Mesodermal cell (in vitro differentiated cells): ENCODE results near the gene DKK1.
"Not testable (repeated sequence)": the region's sequence is repeated elsewhere in the genome, so short reads cannot be mapped to it uniquely, and the experiment has no call there.

Experiments used
- H3K27ac ChIP-seq: 2 replicates; pipeline ENCODE4 v1.7.0; 2013; ENCODE audit warnings: mild to moderate bottlenecking, low read depth, low read length, moderate library complexity; ENCODE audit not compliant: severe bottlenecking
- H3K36me3 ChIP-seq: 2 replicates; pipeline ENCODE4 v1.7.1; 2013; ENCODE audit warnings: mild to moderate bottlenecking, low read length, moderate library complexity; ENCODE audit not compliant: control insufficient read depth, insufficient read depth
- H3K4me1 ChIP-seq: one replicate; pipeline ENCODE4 v1.7.1; 2013; ENCODE audit warnings: mild to moderate bottlenecking, low read length; ENCODE audit not compliant: insufficient read depth, control insufficient read depth, poor library complexity, severe bottlenecking
- H3K4me3 ChIP-seq: 2 replicates; pipeline ENCODE4 v1.7.0; 2013; ENCODE audit warnings: low read length, control low read depth, mild to moderate bottlenecking; ENCODE audit not compliant: insufficient read depth, poor library complexity, severe bottlenecking; ENCODE audit errors: extremely low read depth
- H3K9me3 ChIP-seq: 2 replicates; pipeline ENCODE4 v1.7.1; 2013; ENCODE audit warnings: mild to moderate bottlenecking, low read length, moderate library complexity; ENCODE audit not compliant: control insufficient read depth
- WGBS, 2 experiments: methylation state at CpG; one replicate each; pipeline ENCODE4 v1.1.5; 2013; ENCODE audit warnings: missing lambda C conversion rate in 2 of 2; ENCODE audit not compliant: insufficient coverage in 2 of 2; 5-methylcytosine and 5-hydroxymethylcytosine counted together

Gene DKK1

DNA sequence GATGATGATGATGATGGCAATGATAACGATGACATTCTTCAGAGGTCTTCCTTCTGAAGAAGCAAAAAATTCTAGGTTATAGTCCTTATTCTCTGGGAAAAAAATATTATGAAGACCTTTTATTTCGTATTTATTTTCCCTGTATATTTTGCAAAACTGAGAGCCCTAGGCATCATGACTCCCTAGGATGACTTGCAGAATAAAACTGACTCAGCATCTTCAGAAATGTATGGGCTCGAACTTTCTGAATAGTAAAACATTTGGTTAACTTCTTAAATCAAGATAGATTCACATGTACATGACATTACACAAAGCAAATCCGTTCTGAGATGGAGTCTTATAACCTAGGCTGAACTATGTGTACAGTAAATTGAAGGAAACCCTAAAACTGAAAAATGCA lies 29.4 kb downstream of the DKK1 start:
- Histone ChIP-seq H3K9me3 (peaks cover 11% of the 10 kb centered on the region), H3K36me3 (no peaks in the 10 kb centered on the region), H3K27ac (no peak overlapping the region), H3K4me1 (no peaks in the 10 kb centered on the region), H3K4me3 (no peak overlapping the region)
- WGBS, 2 experiments = 100% methylated on average over 1 of the region's 4 CpGs; no CpG with 5 or more reads in 1 of the 2 experiments

DNA sequence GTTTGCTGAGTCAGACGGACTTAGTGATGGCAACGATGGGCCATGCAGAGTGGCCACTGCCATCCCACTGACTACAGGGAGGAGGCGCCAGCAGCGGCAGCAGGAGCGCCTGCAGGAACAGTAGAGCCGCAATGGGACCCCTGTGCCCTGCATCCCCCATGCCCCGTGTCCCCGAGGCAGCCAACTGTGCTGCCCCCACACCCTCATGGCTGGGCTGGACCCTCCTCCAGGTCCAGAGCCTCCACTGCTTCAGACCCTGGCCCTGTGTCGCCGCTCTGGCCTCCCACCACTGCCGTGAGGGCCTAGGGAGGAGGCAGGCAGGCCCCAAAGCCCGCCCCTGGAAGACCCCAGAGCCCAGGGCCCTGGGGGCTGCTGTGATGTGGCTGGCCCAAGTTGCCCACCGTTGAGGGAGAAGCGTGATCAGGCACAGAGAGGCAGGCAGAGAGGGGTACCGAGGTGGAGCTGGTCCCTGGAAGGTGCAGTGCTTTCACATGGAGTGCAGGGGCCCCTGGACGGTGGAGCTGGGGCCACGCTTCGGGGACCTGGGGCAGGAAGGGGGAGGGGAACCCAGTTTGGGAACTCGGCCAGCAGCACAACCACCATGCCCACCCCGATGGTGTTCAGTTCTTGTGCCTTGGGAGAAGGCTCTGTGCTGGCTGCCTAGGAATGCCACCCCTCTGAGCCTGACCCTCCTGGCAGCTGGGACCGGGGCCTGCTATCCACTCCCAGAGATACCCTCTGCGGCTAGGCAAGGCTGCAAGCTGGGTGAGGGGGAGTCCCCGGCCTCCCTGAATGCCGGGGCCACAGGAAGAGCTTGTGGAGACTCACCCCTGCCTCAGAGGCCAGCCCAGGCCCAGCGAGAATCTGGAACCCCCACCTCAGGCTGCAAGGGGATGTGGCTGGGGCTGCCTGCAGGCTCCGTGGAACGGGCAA lies 32.6 kb downstream of the DKK1 start:
- 84 to 88% methylated on average over 10 to 23 of the region's 27 CpGs for whole genome bisulfite sequencing, 2 experiments
- no peak overlapping the region for H3K27ac ChIP-seq
- no peak overlapping the region for H3K4me3 ChIP-seq
- H3K36me3 ChIP-seq = no peaks in the 10 kb centered on the region
- peaks cover 12% of the 10 kb centered on the region for H3K9me3 ChIP-seq
- H3K4me1 ChIP-seq = no peaks in the 10 kb centered on the region

DNA sequence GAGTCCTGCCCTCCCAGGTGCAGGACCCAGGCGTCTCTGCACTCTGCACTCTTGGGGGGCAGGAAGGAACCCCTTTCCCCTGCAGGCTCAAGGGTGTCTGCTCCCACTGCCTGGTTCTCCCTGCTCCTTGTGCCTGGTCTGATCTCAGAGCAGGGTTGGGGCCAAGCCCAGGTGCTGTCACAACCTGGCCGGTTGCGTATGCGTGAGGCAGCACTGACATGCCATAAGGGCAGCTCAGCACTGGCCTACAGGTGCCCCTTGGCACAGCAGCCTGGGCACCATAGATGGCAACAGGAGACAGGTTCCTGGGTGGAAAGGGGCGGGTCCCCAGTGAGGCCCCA lies 33.2 kb downstream of the DKK1 start:
- H3K4me1 ChIP-seq = no peaks in the 10 kb centered on the region
- 87 to 90% methylated on average over 5 of the region's 5 CpGs for WGBS, 2 experiments
- H3K4me3 ChIP-seq = no peak overlapping the region
- no peaks in the 10 kb centered on the region for H3K36me3 ChIP-seq
- no peak overlapping the region for H3K27ac ChIP-seq
- peaks cover 12% of the 10 kb centered on the region for H3K9me3 ChIP-seq

DNA sequence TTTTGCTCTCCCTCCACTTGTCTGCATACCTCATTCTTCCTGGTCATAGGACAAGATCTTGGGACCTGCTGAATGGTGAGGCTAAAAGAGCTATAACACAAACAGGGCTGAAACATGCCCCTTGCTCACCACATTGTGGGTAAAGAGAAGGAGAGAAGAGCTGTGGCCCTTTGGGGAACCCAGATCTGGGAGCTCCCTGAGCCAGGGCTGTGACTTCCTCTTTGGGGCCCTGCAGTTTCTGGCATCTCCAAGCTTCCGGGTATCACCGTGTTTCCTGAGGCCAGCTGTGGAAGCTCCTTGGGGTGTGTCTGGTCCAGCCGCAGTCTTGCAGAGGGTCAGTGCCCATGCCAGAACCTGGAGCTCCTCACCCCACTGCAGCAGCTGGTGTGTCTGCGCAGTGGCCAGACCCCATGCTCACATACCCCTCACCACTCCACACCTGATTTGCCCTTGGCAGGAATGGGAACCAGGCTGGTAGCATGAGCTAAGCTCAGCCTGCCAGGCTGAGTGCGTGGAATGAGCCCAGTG lies 34.0 kb downstream of the DKK1 start:
- WGBS, 2 experiments = 92 to 96% methylated on average over 5 of the region's 5 CpGs

DNA sequence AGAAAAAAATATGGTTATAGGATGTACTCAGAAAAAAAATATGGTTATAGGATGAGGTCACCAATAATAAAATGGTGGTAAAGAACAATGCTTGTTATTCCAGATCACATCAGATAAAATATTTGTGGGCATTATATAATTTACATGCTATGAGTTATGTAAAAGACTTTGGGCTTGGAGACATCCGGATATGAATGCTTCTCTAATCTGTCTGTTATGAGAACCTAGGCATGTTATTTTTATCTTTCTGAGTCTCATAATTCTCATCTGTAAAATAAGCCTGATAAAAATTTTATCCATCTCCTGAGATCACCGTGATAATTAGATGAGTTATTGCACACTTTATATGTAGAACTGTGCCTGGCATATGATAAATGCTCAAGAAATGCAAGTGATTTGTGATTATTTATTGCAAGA lies 37.8 kb downstream of the DKK1 start:
- Histone ChIP-seq H3K9me3 (peaks cover 12% of the 10 kb centered on the region), H3K4me3 (no peak overlapping the region), H3K36me3 (no peaks in the 10 kb centered on the region), H3K4me1 (peaks cover 7% of the 10 kb centered on the region), H3K27ac (no peak overlapping the region)
- WGBS, 2 experiments = 71% methylated on average over 1 of the region's 2 CpGs; no CpG with 5 or more reads in 1 of the 2 experiments

More for the DNA sequence above, 34.0 kb downstream of the DKK1 start:
- Histone ChIP-seq H3K36me3 (no peaks in the 10 kb centered on the region), H3K4me1 (no peaks in the 10 kb centered on the region), H3K27ac (no peak overlapping the region), H3K9me3 (peaks cover 12% of the 10 kb centered on the region), H3K4me3 (no peak overlapping the region)

DNA sequence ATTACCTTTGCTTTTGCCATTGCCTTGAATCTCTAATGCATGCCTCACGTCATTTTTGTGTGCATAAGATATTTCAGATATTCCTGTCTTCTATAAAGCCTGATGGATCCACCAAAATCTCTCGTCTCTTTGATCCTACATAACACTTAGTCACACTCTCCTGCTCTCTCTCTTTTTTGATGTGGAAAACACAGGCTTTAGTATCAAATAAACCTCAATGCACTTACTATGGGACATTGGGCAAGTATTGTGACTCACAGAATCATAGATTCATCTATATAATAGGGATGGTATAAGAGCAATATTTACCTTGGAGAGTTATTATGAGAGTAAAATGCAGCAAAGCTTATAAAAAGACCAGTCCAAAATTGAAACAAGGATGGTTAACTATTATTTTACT lies 39.1 kb downstream of the DKK1 start:
- WGBS, 2 experiments = 83 to 89% methylated on average over 2 of the region's 2 CpGs

DNA sequence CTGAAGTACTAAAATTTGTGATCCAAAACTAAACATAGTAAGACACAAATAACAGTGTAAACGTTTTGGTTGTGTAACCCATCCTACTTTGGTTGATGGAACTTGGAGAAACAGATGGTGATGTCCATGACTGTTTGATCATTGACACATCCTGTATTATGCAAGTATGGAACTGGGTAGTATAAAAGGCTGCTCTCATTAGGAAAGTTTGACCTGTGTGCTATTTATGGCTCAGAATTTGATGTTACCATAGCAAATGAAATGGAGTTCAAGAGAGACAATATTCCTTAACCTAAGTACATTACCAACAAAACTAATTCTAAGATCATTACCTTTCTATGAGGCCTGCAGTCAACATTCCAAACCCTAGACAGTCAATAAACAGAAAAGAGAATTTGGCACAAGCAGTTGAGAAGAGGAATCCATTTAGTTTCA lies 39.9 kb downstream of the DKK1 start:
- Histone ChIP-seq H3K36me3 (no peaks in the 10 kb centered on the region), H3K4me1 (peaks cover 7% of the 10 kb centered on the region), H3K9me3 (no peaks in the 10 kb centered on the region), H3K27ac (no peak overlapping the region), H3K4me3 (no peak overlapping the region)
- WGBS, 2 experiments = 67% methylated on average over 1 of the region's 1 CpG; no CpG with 5 or more reads in 1 of the 2 experiments

More for the DNA sequence above, 39.1 kb downstream of the DKK1 start:
- H3K4me1 ChIP-seq = peaks cover 7% of the 10 kb centered on the region
- H3K9me3 ChIP-seq = peaks cover 3% of the 10 kb centered on the region
- H3K27ac ChIP-seq = no peak overlapping the region
- H3K36me3 ChIP-seq = no peaks in the 10 kb centered on the region
- H3K4me3 ChIP-seq = no peak overlapping the region

DNA sequence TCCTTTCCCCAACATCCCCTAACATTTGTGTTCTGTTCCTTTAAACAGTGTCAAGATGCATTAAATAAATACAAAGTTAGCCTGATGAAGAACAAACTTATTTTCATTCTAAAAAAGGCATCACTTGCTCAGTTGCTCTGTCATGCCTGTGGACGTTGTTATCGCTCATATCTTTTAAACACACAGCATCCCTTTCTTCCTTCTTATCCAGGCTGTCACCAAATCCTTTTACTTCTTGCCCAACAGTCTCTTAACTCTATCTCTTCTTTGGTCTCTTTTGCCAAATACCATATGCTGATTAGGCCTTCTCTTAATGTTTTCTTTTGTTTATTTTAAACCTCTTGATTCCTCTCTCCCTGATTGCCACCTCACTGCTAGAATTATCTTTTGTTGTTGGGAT lies 43.9 kb downstream of the DKK1 start:
- no peaks in the 10 kb centered on the region for H3K9me3 ChIP-seq
- H3K4me1 ChIP-seq = peaks cover 7% of the 10 kb centered on the region
- H3K27ac ChIP-seq = no peak overlapping the region
- no peaks in the 10 kb centered on the region for H3K36me3 ChIP-seq
- WGBS, 2 experiments = 55 to 59% methylated on average over 2 of the region's 2 CpGs
- no peak overlapping the region for H3K4me3 ChIP-seq

DNA sequence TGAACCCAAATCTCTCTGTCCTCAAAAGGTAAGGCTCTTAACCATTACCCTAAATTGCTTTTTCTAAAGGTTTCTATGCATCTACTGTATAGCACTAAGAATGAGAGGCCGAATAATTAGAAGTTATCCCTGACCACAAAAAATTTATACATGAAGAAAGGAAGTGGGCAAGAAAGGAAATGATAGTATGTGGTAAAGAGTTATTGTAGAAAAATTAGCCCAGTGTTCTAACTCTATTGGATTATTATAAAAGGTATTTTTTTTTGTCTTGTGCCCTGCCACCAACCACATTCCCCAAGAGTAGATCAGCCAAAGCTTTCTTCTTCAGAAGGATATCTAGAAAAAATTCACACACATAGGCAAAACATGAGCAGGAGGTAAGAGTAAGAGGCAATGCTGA lies 45.4 kb downstream of the DKK1 start:
- H3K4me1 ChIP-seq = peaks cover 3% of the 10 kb centered on the region
- H3K27ac ChIP-seq = no peak overlapping the region
- H3K4me3 ChIP-seq = no peak overlapping the region
- no CpG with 5 or more reads among the region's 1 CpG for WGBS, 2 experiments
- no peaks in the 10 kb centered on the region for H3K36me3 ChIP-seq
- no peaks in the 10 kb centered on the region for H3K9me3 ChIP-seq

DNA sequence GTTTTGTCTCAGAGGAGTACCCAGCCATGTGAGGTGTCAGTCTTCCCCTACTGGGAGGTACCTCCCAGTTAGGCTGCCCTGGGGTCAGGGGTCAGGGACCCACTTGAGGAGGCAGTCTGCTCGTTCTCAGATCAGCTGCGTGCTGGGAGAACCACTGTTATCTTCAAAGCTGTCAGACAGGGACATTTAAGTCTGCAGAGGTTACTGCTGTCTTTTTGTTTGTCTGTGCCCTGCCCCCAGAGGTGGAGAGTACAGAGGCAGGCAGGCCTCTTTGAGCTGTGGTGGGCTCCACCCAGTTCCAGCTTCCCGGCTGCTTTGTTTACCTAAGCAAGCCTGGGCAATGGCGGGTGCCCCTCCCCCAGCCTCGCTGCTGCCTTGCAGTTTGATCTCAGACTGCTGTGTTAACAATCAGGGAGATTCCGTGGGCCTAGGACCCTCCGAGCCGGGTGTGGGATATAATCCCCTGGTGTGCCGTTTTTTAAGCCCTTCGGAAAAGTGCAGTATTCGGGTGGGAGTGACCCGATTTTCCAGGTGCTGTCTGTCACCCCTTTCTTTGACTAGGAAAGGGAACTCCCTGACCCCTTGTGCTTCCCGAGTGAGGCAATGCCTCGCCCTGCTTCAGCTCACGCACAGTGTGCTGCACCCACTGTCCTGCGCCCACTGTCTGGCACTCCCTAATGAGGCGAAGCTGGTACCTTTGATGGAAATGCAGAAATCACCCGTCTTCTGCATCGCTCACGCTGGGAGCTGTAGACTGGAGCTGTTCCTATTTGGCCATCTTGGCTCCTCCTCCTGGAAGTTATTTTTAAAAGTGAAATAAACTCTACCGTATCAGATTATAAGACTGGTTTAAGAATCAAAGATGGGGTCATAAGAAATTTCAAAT lies 51.7 kb downstream of the DKK1 start:
- not testable (repeated sequence) for H3K36me3 ChIP-seq, H3K27ac ChIP-seq, H3K4me1 ChIP-seq, H3K9me3 ChIP-seq, H3K4me3 ChIP-seq
- 89 to 96% methylated on average over 15 of the region's 21 CpGs for WGBS, 2 experiments
